Left lobe of liver (tissue), 2 donors: ENCODE measurements around the gene CAMTA1. TPM values are rescaled to one million over a fixed set of nuclear protein-coding genes. Genes with fewer than 3 reads are reported as not detected.
"Not testable (repeated sequence)": the region's sequence is repeated elsewhere in the genome, so short reads cannot be mapped to it uniquely, and the experiment has no call there.

Source experiments
- ATAC-seq: fragments of 200-7000 bp; cut with Tn5 transposase; one replicate; pipeline ENCODE4 v1.9.1; 2020; ENCODE audit warnings: mild to moderate bottlenecking, moderate library complexity
- DNase-seq: peaks from one replicate; pipeline ENCODE4 v3.0.0-alpha.2; 2020; ENCODE audit warnings: low spot score
- total RNA-seq: library from RNA; stranded (reverse); gene quantifications from one replicate; pipeline ENCODE4 v1.2.1, GENCODE V29; 2021
- donor health status: DM: no; HTN: no; CAD: no; lungs with moderate emphysema.
- donor health status: DM: no; HTN: yes; CAD: no.

The CAMTA1 gene
- total RNA-seq, 1 donor from 2014 or later, result 33.6 TPM

- ATAC-seq, result no peak
- DNase-seq, result no peak
Measured at GRCh38 chr1:7319196-7319595, 533.9 kb downstream of the CAMTA1 start.

GRCh38 chr1:7320661-7321060 lies 535.4 kb downstream of the CAMTA1 start:
- ATAC-seq, result no peak
- DNase-seq, result no peak

- DNase-seq (no peak), ATAC-seq (no peak)
Measured at GRCh38 chr1:7322283-7322785, 537.1 kb downstream of the CAMTA1 start.

- no peak for ATAC-seq
- DNase-seq, result no peak
Measured at GRCh38 chr1:7322912-7323311, 537.7 kb downstream of the CAMTA1 start.

- ATAC-seq, result no peak
- DNase-seq, result peak; percentile 16
Measured at GRCh38 chr1:7325254-7325653, 540.0 kb downstream of the CAMTA1 start.

GRCh38 chr1:7326366-7326765 lies 541.1 kb downstream of the CAMTA1 start:
- no peak for ATAC-seq

GRCh38 chr1:7327849-7328248 lies 542.6 kb downstream of the CAMTA1 start:
- DNase-seq (no peak), ATAC-seq (no peak)

More at GRCh38 chr1:7326366-7326765, 541.1 kb downstream of the CAMTA1 start:
- DNase-seq, result no peak

GRCh38 chr1:7329868-7330615 lies 544.8 kb downstream of the CAMTA1 start:
- ATAC-seq (no peak), DNase-seq (peak; percentile 32)

GRCh38 chr1:7330726-7331125 lies 545.5 kb downstream of the CAMTA1 start:
- DNase-seq, result peak; percentile 27
- not testable (repeated sequence) for ATAC-seq

GRCh38 chr1:7331926-7332535 lies 546.8 kb downstream of the CAMTA1 start:
- ATAC-seq (no peak), DNase-seq (peak; percentile 14)

GRCh38 chr1:7333094-7333493 lies 547.8 kb downstream of the CAMTA1 start:
- no peak for ATAC-seq
- DNase-seq, result peak; percentile 33

GRCh38 chr1:7333620-7334019 lies 548.4 kb downstream of the CAMTA1 start:
- ATAC-seq, result no peak
- peak; percentile 16 for DNase-seq

GRCh38 chr1:7334475-7335035 lies 549.3 kb downstream of the CAMTA1 start:
- ATAC-seq (no peak), DNase-seq (no peak)

GRCh38 chr1:7335224-7335879 lies 550.1 kb downstream of the CAMTA1 start:
- no peak for ATAC-seq
- no peak for DNase-seq

- ATAC-seq (no peak), DNase-seq (no peak)
Measured at GRCh38 chr1:7338439-7338838, 553.2 kb downstream of the CAMTA1 start.

GRCh38 chr1:7339014-7339413 lies 553.8 kb downstream of the CAMTA1 start:
- DNase-seq (no peak), ATAC-seq (no peak)

GRCh38 chr1:7339953-7340352 lies 554.7 kb downstream of the CAMTA1 start:
- ATAC-seq (no peak), DNase-seq (no peak)

- DNase-seq (no peak), ATAC-seq (no peak)
Measured at GRCh38 chr1:7341145-7341905, 556.1 kb downstream of the CAMTA1 start.

- DNase-seq (no peak), ATAC-seq (no peak)
Measured at GRCh38 chr1:7343882-7344281, 558.6 kb downstream of the CAMTA1 start.

GRCh38 chr1:7344299-7344698 lies 559.0 kb downstream of the CAMTA1 start:
- no peak for ATAC-seq
- DNase-seq, result no peak

- no peak for ATAC-seq
Measured at GRCh38 chr1:7345516-7345915, 560.3 kb downstream of the CAMTA1 start.

More at GRCh38 chr1:7345516-7345915, 560.3 kb downstream of the CAMTA1 start:
- DNase-seq, result no peak
